GM10266 (cell line): Measurements from ENCODE around the gene SLC7A6.

Experiments
- DNase-seq: peaks from one replicate; pipeline ENCODE4 v3.0.0; 2012; ENCODE audit errors: extremely low spot score
- TF ChIP-seq, protein P1 (sequence below): IDR thresholded peaks from 2 replicates; pipeline ENCODE4 v1.5.1; 2012; ENCODE audit warnings: mild to moderate bottlenecking, low read depth; ENCODE audit not compliant: control insufficient read depth, insufficient read depth; ENCODE audit errors: missing control alignments

The SLC7A6 gene

DNA sequence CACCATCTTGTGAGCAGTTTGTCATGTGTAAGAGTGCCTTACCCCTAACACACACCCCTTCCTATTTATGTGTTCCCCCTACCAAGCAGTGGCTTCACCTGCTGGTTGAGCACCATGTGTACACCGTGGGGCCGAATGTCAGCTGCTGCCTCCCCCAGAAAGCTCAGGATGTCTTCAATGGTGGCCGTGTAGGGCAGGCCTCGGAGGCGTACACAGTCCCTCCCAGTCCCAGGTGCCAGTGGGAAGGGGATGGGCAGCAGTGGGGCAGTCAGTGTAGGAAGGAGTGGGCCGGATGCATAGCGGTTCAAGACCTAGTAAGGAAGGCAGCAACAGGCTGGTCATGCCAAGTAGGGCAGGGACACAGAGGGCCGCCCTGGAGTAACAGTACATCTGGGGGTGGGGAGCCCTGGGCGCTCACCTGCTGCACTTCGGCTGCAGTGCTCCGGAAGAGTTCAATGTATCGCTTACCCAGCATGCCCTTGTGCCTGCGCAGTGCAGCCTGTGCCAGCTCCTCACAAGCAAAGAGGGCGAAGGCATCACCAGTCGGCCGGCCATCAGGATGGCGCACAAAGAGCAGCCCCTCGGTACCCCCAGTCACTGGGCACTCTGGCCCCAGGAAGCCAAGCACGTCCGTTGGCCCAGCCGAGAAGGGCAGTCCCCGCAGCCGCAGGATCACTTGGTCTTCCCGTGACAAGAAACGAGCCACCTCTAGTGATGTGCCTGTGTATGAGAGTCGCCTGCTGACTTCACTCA, 32.8 kb upstream of the SLC7A6 start:
- TF ChIP-seq, protein P1, sequence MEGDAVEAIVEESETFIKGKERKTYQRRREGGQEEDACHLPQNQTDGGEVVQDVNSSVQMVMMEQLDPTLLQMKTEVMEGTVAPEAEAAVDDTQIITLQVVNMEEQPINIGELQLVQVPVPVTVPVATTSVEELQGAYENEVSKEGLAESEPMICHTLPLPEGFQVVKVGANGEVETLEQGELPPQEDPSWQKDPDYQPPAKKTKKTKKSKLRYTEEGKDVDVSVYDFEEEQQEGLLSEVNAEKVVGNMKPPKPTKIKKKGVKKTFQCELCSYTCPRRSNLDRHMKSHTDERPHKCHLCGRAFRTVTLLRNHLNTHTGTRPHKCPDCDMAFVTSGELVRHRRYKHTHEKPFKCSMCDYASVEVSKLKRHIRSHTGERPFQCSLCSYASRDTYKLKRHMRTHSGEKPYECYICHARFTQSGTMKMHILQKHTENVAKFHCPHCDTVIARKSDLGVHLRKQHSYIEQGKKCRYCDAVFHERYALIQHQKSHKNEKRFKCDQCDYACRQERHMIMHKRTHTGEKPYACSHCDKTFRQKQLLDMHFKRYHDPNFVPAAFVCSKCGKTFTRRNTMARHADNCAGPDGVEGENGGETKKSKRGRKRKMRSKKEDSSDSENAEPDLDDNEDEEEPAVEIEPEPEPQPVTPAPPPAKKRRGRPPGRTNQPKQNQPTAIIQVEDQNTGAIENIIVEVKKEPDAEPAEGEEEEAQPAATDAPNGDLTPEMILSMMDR = no peak
- no peak for DNase-seq

DNA sequence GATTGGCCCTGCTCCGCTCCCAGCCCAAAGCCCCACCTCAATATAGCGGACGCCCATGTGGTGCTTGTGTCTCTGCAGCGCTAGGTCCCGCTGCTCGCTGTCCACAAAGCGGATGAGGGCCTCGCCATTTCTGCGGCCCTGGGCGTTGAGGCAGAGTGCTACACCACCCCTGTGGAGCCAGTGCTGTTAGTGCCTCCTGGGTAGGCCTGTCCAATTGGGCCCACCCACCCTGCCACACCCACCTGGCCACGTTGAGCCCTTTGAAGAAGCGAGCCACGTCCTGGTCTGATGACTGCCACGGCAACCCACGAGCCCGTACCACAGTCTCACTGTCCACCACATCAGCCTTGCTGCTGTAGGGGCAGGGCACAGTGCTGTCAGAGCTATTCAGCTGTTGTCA, 32.0 kb upstream of the SLC7A6 start:
- DNase-seq = no peak
- TF ChIP-seq, protein P1 = no peak

GRCh38 chr16:68233085-68233834, 31.1 kb upstream of the SLC7A6 start:
- no peak for DNase-seq

GRCh38 chr16:68233835-68234187, 30.5 kb upstream of the SLC7A6 start:
- no peak for DNase-seq
- TF ChIP-seq, protein P1 = no peak

More at GRCh38 chr16:68233085-68233834, 31.1 kb upstream of the SLC7A6 start:
- TF ChIP-seq, protein P1 = no peak

GRCh38 chr16:68234188-68235107, 29.9 kb upstream of the SLC7A6 start:
- no peak for DNase-seq
- TF ChIP-seq, protein P1 = no peak

GRCh38 chr16:68235108-68235886, 29.0 kb upstream of the SLC7A6 start:
- DNase-seq = no peak
- TF ChIP-seq, protein P1 = no peak
